ENCODE measurements around the gene FAM47E.
"Not testable (repeated sequence)": the region's sequence is repeated elsewhere in the genome, so short reads cannot be mapped to it uniquely, and the experiment has no call there.

The FAM47E gene

DNA sequence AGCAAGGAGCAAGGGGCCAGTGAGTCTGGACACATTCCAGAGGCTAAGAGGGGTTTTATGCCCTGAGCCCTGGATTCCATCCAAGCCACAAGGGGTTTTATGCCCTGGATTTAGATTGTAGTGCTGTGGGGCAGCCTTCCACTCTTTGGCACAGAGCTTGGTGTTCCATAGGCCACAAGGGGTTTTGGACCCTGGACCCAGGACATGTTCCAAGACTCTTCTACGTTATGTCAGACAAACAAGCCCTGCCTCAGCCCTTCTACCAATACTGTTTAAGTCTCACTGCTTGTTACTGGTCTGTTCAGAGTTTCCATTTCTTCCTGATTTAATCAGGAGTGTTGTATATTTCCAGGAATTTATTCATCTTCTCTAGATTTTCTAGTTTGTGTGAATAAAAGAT, 25.1 kb upstream of the FAM47E start:
- DNase-seq, result no peak

- DNase-seq, result no peak
Observed at GRCh38 chr4:76232681-76233080, 18.8 kb upstream of the FAM47E start.

DNA sequence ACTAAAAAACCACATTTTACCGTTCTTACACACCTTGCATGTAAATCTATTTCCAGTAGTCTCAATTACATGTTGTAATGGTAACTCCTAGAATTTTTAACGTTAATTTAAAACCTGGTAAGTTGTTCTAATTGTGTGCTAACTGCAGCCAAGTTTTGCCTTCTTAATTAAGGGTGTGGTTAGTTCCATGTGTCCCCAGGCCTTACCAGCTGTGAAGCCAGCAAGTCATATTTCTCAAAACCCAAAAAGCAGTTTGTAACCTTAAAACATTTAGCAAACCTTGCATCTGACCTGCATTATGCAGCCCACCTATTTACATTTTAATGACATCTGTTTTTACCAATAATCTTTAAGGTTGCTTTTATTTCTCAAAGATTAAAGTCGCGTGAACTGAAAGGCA, 18.4 kb upstream of the FAM47E start:
- no peak for DNase-seq

DNA sequence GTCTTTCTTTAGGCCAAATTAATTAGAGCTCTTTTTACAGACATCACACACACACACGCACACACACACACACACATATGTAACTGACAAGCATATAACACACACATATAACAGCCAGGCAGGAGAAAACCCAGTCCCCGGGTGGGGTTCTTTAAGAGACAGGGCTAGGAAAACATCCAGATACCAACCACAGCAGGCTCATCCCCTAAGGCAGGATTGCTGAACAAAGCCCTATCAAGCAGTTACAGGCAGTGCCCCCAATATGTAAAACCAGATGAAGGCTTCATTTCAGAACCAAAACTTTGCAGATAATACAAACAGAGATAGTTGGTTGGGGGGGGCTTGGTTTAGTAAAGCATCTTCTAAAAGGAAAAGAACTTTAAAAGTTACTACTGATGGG, 18.0 kb upstream of the FAM47E start:
- no peak for DNase-seq

GRCh38 chr4:76233967-76234678, 17.4 kb upstream of the FAM47E start:
- no peak for DNase-seq

GRCh38 chr4:76234679-76235044, 16.9 kb upstream of the FAM47E start:
- no peak for DNase-seq

GRCh38 chr4:76235407-76235806, 16.1 kb upstream of the FAM47E start:
- no peak for DNase-seq

- DNase-seq, result no peak
Observed at GRCh38 chr4:76235915-76236314, 15.6 kb upstream of the FAM47E start.

GRCh38 chr4:76238236-76238635, 13.3 kb upstream of the FAM47E start:
- no peak for DNase-seq

GRCh38 chr4:76238701-76239100, 12.8 kb upstream of the FAM47E start:
- DNase-seq, result no peak

DNA sequence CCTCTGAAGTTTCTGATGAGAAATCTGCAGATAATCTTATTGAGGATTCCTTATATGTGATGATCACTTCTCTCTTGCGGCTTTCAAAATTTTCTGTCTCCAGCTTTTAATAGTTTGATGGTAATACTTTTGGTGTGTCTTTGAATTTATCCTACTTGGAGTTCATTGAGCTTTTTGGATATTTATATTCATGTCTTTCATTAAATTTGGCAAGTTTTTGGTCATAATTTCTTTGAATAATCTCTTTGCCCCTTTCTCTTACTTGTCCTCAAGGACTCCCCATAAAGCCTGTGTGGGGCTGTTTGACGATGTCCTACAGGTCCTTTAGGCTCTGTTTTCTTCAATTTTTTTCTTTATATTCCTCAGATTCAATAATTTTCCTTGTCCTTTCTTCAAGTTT, 11.3 kb upstream of the FAM47E start:
- DNase-seq, result no peak

GRCh38 chr4:76243877-76244276, 7.6 kb upstream of the FAM47E start:
- DNase-seq, result not testable (repeated sequence)

GRCh38 chr4:76246025-76246424, 5.5 kb upstream of the FAM47E start:
- no peak for DNase-seq

DNA sequence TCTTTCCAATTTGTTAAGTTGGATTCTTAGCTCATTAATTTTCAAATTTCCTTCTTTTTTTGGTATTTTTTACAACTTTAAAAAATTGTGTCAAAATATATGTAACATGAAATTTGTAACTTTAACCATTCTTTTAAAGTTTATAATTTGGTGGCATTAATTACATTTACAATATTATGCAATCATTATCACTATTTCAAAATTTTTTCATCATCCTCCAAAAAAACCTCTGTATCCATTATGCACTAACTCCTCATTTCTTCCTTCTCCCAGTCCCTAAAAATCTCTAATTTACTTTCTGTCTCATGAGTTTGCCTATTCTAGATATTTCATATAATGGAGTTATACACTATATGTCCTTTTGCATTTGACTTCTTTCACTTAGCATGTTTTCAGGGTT, 4.7 kb upstream of the FAM47E start:
- no peak for DNase-seq

DNA sequence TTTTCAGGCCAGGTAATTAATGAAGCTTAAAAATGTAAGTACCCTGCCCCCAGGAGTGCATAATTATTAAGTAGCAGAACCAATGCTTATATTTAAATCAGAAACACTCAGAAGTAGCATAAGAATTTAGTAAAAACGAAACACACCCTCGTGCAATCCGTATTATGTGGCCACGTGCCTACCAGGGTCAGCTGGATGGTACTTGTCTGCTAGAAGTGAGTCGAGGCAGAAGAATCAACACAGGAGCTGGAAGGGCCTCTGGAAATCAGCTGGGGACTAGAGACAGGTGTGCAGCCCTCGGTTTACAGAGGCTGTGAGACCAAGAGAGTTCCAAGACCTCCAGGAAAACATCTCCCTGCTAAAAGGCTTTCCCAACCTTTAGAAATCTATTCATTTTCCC, 559 bp upstream of the FAM47E start:
- DNase-seq, result no peak

- no peak for DNase-seq
Observed at GRCh38 chr4:76252271-76252653, 741 bp downstream of the FAM47E start.

GRCh38 chr4:76253511-76253910, 2.0 kb downstream of the FAM47E start:
- DNase-seq, result no peak

DNA sequence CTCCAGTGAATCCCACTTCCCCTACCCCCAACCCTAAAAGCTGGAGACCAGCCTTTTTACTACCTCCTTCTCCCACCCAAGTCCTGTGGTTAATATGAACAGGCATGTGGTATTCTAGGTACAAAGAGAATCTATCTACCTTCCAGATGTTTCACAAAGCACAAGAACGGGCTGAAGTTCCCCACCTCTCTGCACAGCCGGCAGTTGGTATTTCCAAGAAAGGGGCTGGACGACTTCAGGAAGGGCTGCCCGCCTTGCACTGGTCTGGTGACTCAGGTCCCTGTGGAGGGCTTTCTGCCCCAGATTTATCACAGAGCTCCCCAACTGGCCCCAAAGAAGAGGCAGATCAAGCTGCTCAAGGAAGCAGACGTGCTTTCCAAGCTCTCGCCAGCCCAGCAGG, 4.5 kb downstream of the FAM47E start:
- no peak for DNase-seq

GRCh38 chr4:76256968-76257367, 5.4 kb downstream of the FAM47E start:
- DNase-seq, result no peak

GRCh38 chr4:76257824-76258223, 6.3 kb downstream of the FAM47E start:
- DNase-seq, result no peak

- no peak for DNase-seq
Observed at GRCh38 chr4:76260571-76260970, 9.1 kb downstream of the FAM47E start.

- DNase-seq, result no peak
Observed at GRCh38 chr4:76265631-76266218, 14.2 kb downstream of the FAM47E start.

- no peak for DNase-seq
Observed at GRCh38 chr4:76266627-76267026, 15.1 kb downstream of the FAM47E start.

GRCh38 chr4:76267811-76268210, 16.3 kb downstream of the FAM47E start:
- no peak for DNase-seq

All from CD4-positive, alpha-beta T cell treated with Interleukin-4 for 4 hours (primary cell).